Body of pancreas (tissue), 4 donors: ENCODE measurements around the gene MSMO1.

Experiments used
- CTCF ChIP-seq, 7 experiments: fragments of 450-650 bp in 4 of 7; fragments of 200-600 bp in 3 of 7; sonication (generic) in 3 of 7; IDR thresholded peaks; one replicate each; pipeline ENCODE4 v1.5.1; 2016 to 2019; ENCODE audit warnings: antibody characterized with exemption in 7 of 7
- POLR2A ChIP-seq, 3 donors: fragments of 450-650 bp; IDR thresholded peaks; one replicate each; pipeline ENCODE4 v1.6.1; 2016; ENCODE audit warnings: antibody characterized with exemption in 3 of 3, mild to moderate bottlenecking in 2 of 3

- TF ChIP-seq CTCF (IDR thresholded peaks at IDR 0.05) (no peak), POLR2A (IDR thresholded peaks at IDR 0.05) (no peak)
Measured at GRCh38 chr4:165359506-165359905, 32.0 kb downstream of the MSMO1 start.
